Astrocyte (in vitro differentiated cells and primary cell): Measurements from ENCODE around the gene RCVRN. TPM values are rescaled to one million over a fixed set of nuclear protein-coding genes. Genes with fewer than 3 reads are reported as not detected.

Experiments
- DNase-seq: peaks from one replicate; pipeline ENCODE4 v3.0.0-alpha.2; 2010; ENCODE audit warnings: low read depth
- FAIRE-seq: peaks from 2 replicates; lab custom pipeline; 2011; peaks lifted over from hg19 to GRCh38; lab: Jason Lieb, UNC
- H2AFZ ChIP-seq: 2 replicates; pipeline ENCODE4 v1.6.0; 2012; ENCODE audit warnings: low read depth, low read length, inconsistent platforms
- H3K27ac ChIP-seq: 2 replicates; pipeline ENCODE4 v1.5.1; 2011; ENCODE audit warnings: low read depth, low read length, inconsistent platforms
- H3K27me3 ChIP-seq: 2 replicates; pipeline ENCODE4 v1.6.0; 2011; ENCODE audit warnings: low read length, inconsistent platforms; ENCODE audit not compliant: insufficient read depth
- H3K36me3 ChIP-seq: 2 replicates; pipeline ENCODE4 v1.5.1; 2011; ENCODE audit warnings: low read length, inconsistent platforms; ENCODE audit not compliant: insufficient read depth
- H3K4me1 ChIP-seq: 2 replicates; pipeline ENCODE4 v1.5.1; 2011; ENCODE audit warnings: low read length, inconsistent platforms; ENCODE audit not compliant: insufficient read depth
- H3K4me2 ChIP-seq: 2 replicates; pipeline ENCODE4 v1.6.0; 2012; ENCODE audit warnings: low read length, inconsistent platforms
- H3K4me3 ChIP-seq: 2 replicates; pipeline ENCODE4 v1.5.1; 2011; ENCODE audit warnings: low read depth, mild to moderate bottlenecking, low read length, inconsistent platforms; ENCODE audit not compliant: insufficient read depth
- H3K79me2 ChIP-seq: 2 replicates; pipeline ENCODE4 v1.6.0; 2012; ENCODE audit warnings: mild to moderate bottlenecking, low read length, inconsistent platforms; ENCODE audit not compliant: insufficient read depth
- H3K9ac ChIP-seq: 2 replicates; pipeline ENCODE4 v1.6.0; 2012; ENCODE audit warnings: mild to moderate bottlenecking, low read length, inconsistent platforms
- H3K9me3 ChIP-seq: 2 replicates; pipeline ENCODE4 v1.5.1; 2012; ENCODE audit warnings: low read depth, mild to moderate bottlenecking, low read length, inconsistent platforms; ENCODE audit not compliant: insufficient read depth
- H4K20me1 ChIP-seq: 2 replicates; pipeline ENCODE4 v1.6.0; 2012; ENCODE audit warnings: low read length, inconsistent platforms; ENCODE audit not compliant: insufficient read depth
- H3K27ac Mint-ChIP-seq: one replicate; pipeline ENCODE4 v1.8.0; 2021; ENCODE audit warnings: mild to moderate bottlenecking, mixed read lengths; ENCODE audit not compliant: unreplicated experiment
- H3K27me3 Mint-ChIP-seq: one replicate; pipeline ENCODE4 v1.8.0; 2021; ENCODE audit warnings: low read depth, mixed read lengths; ENCODE audit not compliant: unreplicated experiment
- H3K36me3 Mint-ChIP-seq: one replicate; pipeline ENCODE4 v1.8.0; 2021; ENCODE audit warnings: low read depth, mixed read lengths; ENCODE audit not compliant: unreplicated experiment
- H3K4me1 Mint-ChIP-seq: one replicate; pipeline ENCODE4 v1.8.0; 2021; ENCODE audit warnings: low read depth, mixed read lengths; ENCODE audit not compliant: unreplicated experiment
- H3K4me3 Mint-ChIP-seq: one replicate; pipeline ENCODE4 v1.8.0; 2021; ENCODE audit warnings: mild to moderate bottlenecking, moderate library complexity, mixed read lengths; ENCODE audit not compliant: unreplicated experiment
- H3K9me3 Mint-ChIP-seq: one replicate; pipeline ENCODE4 v1.8.0; 2021; ENCODE audit warnings: mild to moderate bottlenecking, mixed read lengths; ENCODE audit not compliant: unreplicated experiment
- EZH2 ChIP-seq: IDR thresholded peaks from 2 replicates; pipeline ENCODE4 v1.6.1; 2012; ENCODE audit warnings: mild to moderate bottlenecking, low read length, inconsistent platforms; ENCODE audit not compliant: insufficient read depth
- total RNA-seq: library from RNA; stranded (reverse); gene quantifications from 2 replicates; pipeline ENCODE4 v1.2.1, GENCODE V29; 2021
- TF ChIP-seq, protein P1 (sequence below): IDR thresholded peaks from 2 replicates; pipeline ENCODE4 v1.5.1; 2011; ENCODE audit warnings: low read depth, mild to moderate bottlenecking, inconsistent platforms, low read length, moderate library complexity; ENCODE audit not compliant: insufficient read depth

RCVRN gene
- total RNA-seq, 1 donor from 2014 or later, result not detected

DNA sequence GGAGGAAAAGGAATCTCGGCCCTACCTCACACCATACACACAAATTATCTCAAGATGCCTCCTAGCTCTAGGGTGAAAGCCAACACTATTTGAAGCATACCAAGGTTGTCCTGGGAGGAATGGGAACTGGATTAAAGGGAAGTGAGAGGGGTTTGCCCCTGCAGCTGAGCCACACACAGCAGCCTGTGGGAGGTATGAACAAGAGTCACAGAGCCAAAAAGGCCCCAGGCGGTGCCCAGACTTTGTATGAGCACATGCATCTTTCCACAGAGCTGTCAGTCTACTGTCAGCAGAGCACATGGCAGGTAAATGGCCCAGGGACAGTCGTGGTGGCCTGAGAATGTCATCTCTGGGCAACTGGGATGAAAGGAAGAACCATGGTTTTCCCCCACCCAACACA is 31.0 kb upstream of the RCVRN start:
- no peak overlapping the region for H3K4me3 Mint-ChIP-seq
- no peak overlapping the region for H3K4me2 ChIP-seq
- peaks cover 3% of the 10 kb centered on the region for H3K4me1 Mint-ChIP-seq
- H4K20me1 ChIP-seq, result no peaks in the 10 kb centered on the region
- no peaks in the 10 kb centered on the region for H3K9me3 ChIP-seq
- FAIRE-seq (no peak), DNase-seq (no peak)
- no peak overlapping the region for H2AFZ ChIP-seq
- peaks cover 4% of the 10 kb centered on the region for H3K27me3 ChIP-seq
- no peak overlapping the region for H3K4me3 ChIP-seq
- H3K36me3 ChIP-seq, result no peaks in the 10 kb centered on the region
- no peak overlapping the region for H3K27ac Mint-ChIP-seq
- peaks cover 3% of the 10 kb centered on the region for H3K27me3 Mint-ChIP-seq
- H3K36me3 Mint-ChIP-seq, result peaks cover 2% of the 10 kb centered on the region
- TF ChIP-seq, protein P1, sequence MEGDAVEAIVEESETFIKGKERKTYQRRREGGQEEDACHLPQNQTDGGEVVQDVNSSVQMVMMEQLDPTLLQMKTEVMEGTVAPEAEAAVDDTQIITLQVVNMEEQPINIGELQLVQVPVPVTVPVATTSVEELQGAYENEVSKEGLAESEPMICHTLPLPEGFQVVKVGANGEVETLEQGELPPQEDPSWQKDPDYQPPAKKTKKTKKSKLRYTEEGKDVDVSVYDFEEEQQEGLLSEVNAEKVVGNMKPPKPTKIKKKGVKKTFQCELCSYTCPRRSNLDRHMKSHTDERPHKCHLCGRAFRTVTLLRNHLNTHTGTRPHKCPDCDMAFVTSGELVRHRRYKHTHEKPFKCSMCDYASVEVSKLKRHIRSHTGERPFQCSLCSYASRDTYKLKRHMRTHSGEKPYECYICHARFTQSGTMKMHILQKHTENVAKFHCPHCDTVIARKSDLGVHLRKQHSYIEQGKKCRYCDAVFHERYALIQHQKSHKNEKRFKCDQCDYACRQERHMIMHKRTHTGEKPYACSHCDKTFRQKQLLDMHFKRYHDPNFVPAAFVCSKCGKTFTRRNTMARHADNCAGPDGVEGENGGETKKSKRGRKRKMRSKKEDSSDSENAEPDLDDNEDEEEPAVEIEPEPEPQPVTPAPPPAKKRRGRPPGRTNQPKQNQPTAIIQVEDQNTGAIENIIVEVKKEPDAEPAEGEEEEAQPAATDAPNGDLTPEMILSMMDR, result no peak
- no peak for TF ChIP-seq EZH2
- H3K27ac ChIP-seq, result no peak overlapping the region
- H3K4me1 ChIP-seq, result no peaks in the 10 kb centered on the region
- no peak overlapping the region for H3K9ac ChIP-seq
- H3K79me2 ChIP-seq, result no peaks in the 10 kb centered on the region
- H3K9me3 Mint-ChIP-seq, result peaks cover 4% of the 10 kb centered on the region

DNA sequence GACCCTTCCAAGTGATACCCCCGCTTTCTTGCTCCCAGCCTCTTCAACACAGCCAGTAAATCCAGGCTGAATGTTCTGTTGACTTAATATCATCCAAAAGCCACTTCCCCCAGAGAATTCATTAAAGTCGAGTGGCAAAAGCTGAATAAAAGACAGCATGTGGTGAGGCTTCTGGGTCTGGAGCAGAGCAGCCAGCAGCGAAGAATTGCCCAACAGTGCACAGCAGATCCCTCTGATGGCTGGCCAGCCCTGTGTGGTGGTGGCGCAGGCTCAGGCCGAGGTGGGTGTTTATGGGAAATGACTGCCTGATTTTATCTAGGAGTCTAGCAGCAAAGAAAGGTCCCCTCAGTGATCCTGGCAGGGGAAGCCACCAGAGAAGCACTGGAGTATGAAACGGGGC is 30.3 kb upstream of the RCVRN start:
- TF ChIP-seq EZH2, result no peak
- TF ChIP-seq, protein P1, result no peak
- no peaks in the 10 kb centered on the region for H3K79me2 ChIP-seq
- H3K27me3 ChIP-seq, result peaks cover 8% of the 10 kb centered on the region
- H3K36me3 Mint-ChIP-seq, result peaks cover 2% of the 10 kb centered on the region
- H3K9me3 Mint-ChIP-seq, result peaks cover 4% of the 10 kb centered on the region
- no peak overlapping the region for H3K4me2 ChIP-seq
- no peaks in the 10 kb centered on the region for H3K4me1 ChIP-seq
- no peak overlapping the region for H3K4me3 Mint-ChIP-seq
- no peak overlapping the region for H3K27ac ChIP-seq
- no peaks in the 10 kb centered on the region for H4K20me1 ChIP-seq
- peaks cover 3% of the 10 kb centered on the region for H3K4me1 Mint-ChIP-seq
- no peak overlapping the region for H3K27ac Mint-ChIP-seq
- no peaks in the 10 kb centered on the region for H3K36me3 ChIP-seq
- H3K27me3 Mint-ChIP-seq, result peaks cover 2% of the 10 kb centered on the region
- DNase-seq, result no peak
- H2AFZ ChIP-seq, result no peak overlapping the region
- no peak overlapping the region for H3K9ac ChIP-seq
- H3K9me3 ChIP-seq, result no peaks in the 10 kb centered on the region
- H3K4me3 ChIP-seq, result no peak overlapping the region
- no peak for FAIRE-seq

DNA sequence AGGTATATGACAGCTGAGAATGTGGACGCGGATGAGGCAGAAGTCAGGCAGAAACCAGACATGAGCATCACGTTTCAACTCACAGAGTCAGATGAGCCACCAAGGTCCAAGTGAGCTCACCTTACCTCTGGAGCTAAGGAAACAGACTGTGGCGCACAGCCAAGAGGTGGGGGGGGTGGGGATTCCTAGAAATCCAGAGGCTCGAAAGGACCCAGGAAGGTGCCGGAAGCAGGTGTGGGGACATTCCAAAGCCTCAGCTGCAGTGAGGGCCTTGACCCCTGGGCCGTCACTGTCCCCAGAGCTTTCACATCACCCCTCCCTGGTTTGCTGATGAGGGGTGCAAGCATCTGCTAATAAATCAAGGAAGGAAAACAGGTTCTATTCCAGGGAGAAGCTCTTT is 29.3 kb upstream of the RCVRN start:
- Histone ChIP-seq H2AFZ (no peak overlapping the region), H3K9me3 (no peaks in the 10 kb centered on the region), H3K79me2 (no peaks in the 10 kb centered on the region), H3K4me3 (no peak overlapping the region), H3K9ac (no peak overlapping the region), H3K27me3 (peaks cover 8% of the 10 kb centered on the region), H3K36me3 (no peaks in the 10 kb centered on the region), H3K4me2 (no peak overlapping the region), H3K4me1 (no peaks in the 10 kb centered on the region), H3K27ac (no peak overlapping the region), H4K20me1 (no peaks in the 10 kb centered on the region)
- TF ChIP-seq, protein P1, result no peak
- TF ChIP-seq EZH2, result no peak
- Mint-ChIP-seq H3K36me3 (peaks cover 2% of the 10 kb centered on the region), H3K27me3 (peaks cover 2% of the 10 kb centered on the region), H3K4me3 (no peak overlapping the region), H3K9me3 (peaks cover 2% of the 10 kb centered on the region), H3K27ac (no peak overlapping the region), H3K4me1 (peaks cover 3% of the 10 kb centered on the region)
- FAIRE-seq (no peak), DNase-seq (no peak)
